ENCODE data around the gene DUSP1. TPM values are rescaled to one million over a fixed set of nuclear protein-coding genes. Genes with fewer than 3 reads are reported as not detected.
A peak's percentile ranks its signal among the peaks of the same experiment; 100 is the strongest.

The DUSP1 gene
- total and polyA plus RNA-seq, 2 of the 13 experiments (the other 11 are each of a cell fraction or from before 2014, with no cell fraction given), result 27.1 to 55.5 TPM

- TF ChIP-seq ZNF281 (CRISPR knock-in tag; IDR thresholded peaks at IDR 0.05; ENCODE audit: borderline replicate concordance) (no peak), ZKSCAN8 (CRISPR knock-in tag; IDR thresholded peaks at IDR 0.05; ENCODE audit: borderline replicate concordance) (no peak), ZNF704 (CRISPR knock-in tag; IDR thresholded peaks at IDR 0.05; ENCODE audit: borderline replicate concordance) (no peak), U2AF2 (IDR thresholded peaks at IDR 0.05; ENCODE audit: low read depth, low read length) (no peak), ZNF451 (CRISPR knock-in tag; IDR thresholded peaks at IDR 0.05) (no peak), ZNF10 (CRISPR knock-in tag; IDR thresholded peaks at IDR 0.05; ENCODE audit: borderline replicate concordance, low read depth) (no peak), CCDC6 (CRISPR knock-in tag; IDR thresholded peaks at IDR 0.05) (no peak), ZFY (CRISPR knock-in tag; IDR thresholded peaks at IDR 0.05) (peak; percentile 10; the same call in 1 of the 2 replicates), SIN3A (IDR thresholded peaks at IDR 0.05; ENCODE audit: borderline replicate concordance, low read depth, low read length) (no peak), ZNF274 (CRISPR knock-in tag; IDR thresholded peaks at IDR 0.05) (no peak), MBNL3 (CRISPR knock-in tag; conservative IDR thresholded peaks at IDR 0.05) (no peak), BHLHE40 (IDR thresholded peaks at IDR 0.05; ENCODE audit: low read length) (no peak), DNMT1 (CRISPR knock-in tag; IDR thresholded peaks at IDR 0.05) (no peak), ZFP36L2 (CRISPR knock-in tag; IDR thresholded peaks at IDR 0.05) (no peak), ZSCAN9 (CRISPR knock-in tag; IDR thresholded peaks at IDR 0.05; ENCODE audit: borderline replicate concordance) (no peak), USF2 (IDR thresholded peaks at IDR 0.05; ENCODE audit: low read depth, low read length) (no peak), USF2 (CRISPR knock-in tag; IDR thresholded peaks at IDR 0.05; ENCODE audit: borderline replicate concordance) (no peak), SP140L (CRISPR knock-in tag; IDR thresholded peaks at IDR 0.05; ENCODE audit: borderline replicate concordance) (no peak), ZBTB7B (CRISPR knock-in tag; IDR thresholded peaks at IDR 0.05) (no peak), PHF8 (CRISPR knock-in tag; IDR thresholded peaks at IDR 0.05) (no peak), SMARCE1 (IDR thresholded peaks at IDR 0.05; ENCODE audit: borderline replicate concordance) (no peak), MIXL1 (CRISPR knock-in tag; IDR thresholded peaks at IDR 0.05) (peak; percentile 78; the same call in 1 of the 2 replicates), ZNF441 (CRISPR knock-in tag; IDR thresholded peaks at IDR 0.05; ENCODE audit: borderline replicate concordance) (no peak), MAZ (IDR thresholded peaks at IDR 0.05; ENCODE audit: borderline replicate concordance, low read depth, low read length) (no peak), MAZ (CRISPR knock-in tag; IDR thresholded peaks at IDR 0.05; ENCODE audit: low read depth) (no peak; the same call in 1 of the 2 replicates), ZNF598 (CRISPR knock-in tag; IDR thresholded peaks at IDR 0.05; ENCODE audit: borderline replicate concordance) (no peak)
Observed at GRCh38 chr5:172724242-172725183, 46.5 kb downstream of the DUSP1 start (continued).
